CD4-positive, CD25-positive, alpha-beta regulatory T cell (primary cell): Measurements from ENCODE around the gene EXOC4. TPM values are rescaled to one million over a fixed set of nuclear protein-coding genes. Genes with fewer than 3 reads are reported as not detected.

Experiments
- ATAC-seq, 2 donors: fragments of 150-1000 bp; cut with Tn5 transposase; one replicate each; pipeline ENCODE4 v1.10.0; 2021; ENCODE audit warnings: low read depth in 2 of 2, moderate number of reproducible peaks in 2 of 2, moderate library complexity in 1 of 2
- DNase-seq, 3 donors: peaks; one replicate each; pipeline versions ENCODE4 v3.0.0 to v3.0.0-alpha.2; 2012 to 2022; ENCODE audit warnings: mixed read lengths in 1 of 3
- H3K27ac ChIP-seq: one replicate; pipeline ENCODE4 v1.7.0; 2013; ENCODE audit warnings: mild to moderate bottlenecking, low read length; ENCODE audit not compliant: insufficient read depth, poor library complexity, severe bottlenecking
- H3K27me3 ChIP-seq: one replicate; pipeline ENCODE4 v1.7.0; 2013; ENCODE audit warnings: low read length; ENCODE audit not compliant: control insufficient read depth, insufficient read depth
- H3K36me3 ChIP-seq: one replicate; pipeline ENCODE4 v1.7.0; 2013; ENCODE audit warnings: mild to moderate bottlenecking, low read length, moderate library complexity; ENCODE audit not compliant: control insufficient read depth, insufficient read depth
- H3K4me1 ChIP-seq: 2 replicates; pipeline ENCODE4 v1.7.0; 2013; ENCODE audit warnings: mild to moderate bottlenecking, low read length; ENCODE audit not compliant: insufficient read depth, control insufficient read depth, poor library complexity, severe bottlenecking
- H3K4me3 ChIP-seq: one replicate; pipeline ENCODE4 v1.7.0; 2013; ENCODE audit warnings: low read depth, mild to moderate bottlenecking, low read length, moderate library complexity
- H3K9me3 ChIP-seq, 2 experiments: 1 replicate in 1 of 2; 2 replicates in 1 of 2; pipeline ENCODE4 v1.7.0; 2013; ENCODE audit warnings: low read length in 2 of 2, mild to moderate bottlenecking in 1 of 2, moderate library complexity in 1 of 2; ENCODE audit not compliant: control insufficient read depth in 2 of 2
- H3K27ac Mint-ChIP-seq, 3 donors: one replicate each; pipeline ENCODE4 v1.8.0; 2020 to 2022; ENCODE audit warnings: mild to moderate bottlenecking in 3 of 3, mixed read lengths in 3 of 3, moderate library complexity in 2 of 3
- H3K27me3 Mint-ChIP-seq: one replicate; pipeline ENCODE4 v1.8.0; 2022; ENCODE audit warnings: mild to moderate bottlenecking, mixed read lengths
- H3K36me3 Mint-ChIP-seq: one replicate; pipeline ENCODE4 v1.8.0; 2020; ENCODE audit warnings: mixed read lengths
- H3K4me1 Mint-ChIP-seq, 4 donors: one replicate each; pipeline ENCODE4 v1.8.0; 2020 to 2022; ENCODE audit warnings: mixed read lengths in 4 of 4, mild to moderate bottlenecking in 1 of 4
- H3K4me3 Mint-ChIP-seq, 4 donors: one replicate each; pipeline ENCODE4 v1.8.0; 2020 to 2022; ENCODE audit warnings: mild to moderate bottlenecking in 4 of 4, mixed read lengths in 4 of 4, moderate library complexity in 3 of 4
- H3K9me3 Mint-ChIP-seq, 7 donors: one replicate each; pipeline ENCODE4 v1.8.0; 2020 to 2022; ENCODE audit warnings: mixed read lengths in 7 of 7, mild to moderate bottlenecking in 3 of 7, moderate library complexity in 2 of 7
- polyA plus RNA-seq, 4 donors: library from polyadenylated mRNA; unstranded; fragments of 300-500 nt; fragmentation: Illumina TruSeq; gene quantifications; one replicate each; pipeline ENCODE4 v1.2.3, GENCODE V29; 2021
- total RNA-seq: library from RNA; stranded (reverse); gene quantifications from one replicate; pipeline ENCODE4 v1.2.3, GENCODE V29; 2022

EXOC4 gene
- total and polyA plus RNA-seq, 5 donors from 2014 or later, result 39.1 to 118 (median 52.2) TPM

GRCh38 chr7:133442818-133443217 lies 189.9 kb downstream of the EXOC4 start:
- DNase-seq (no peak), ATAC-seq (no peak)
- Mint-ChIP-seq H3K27me3 (no peaks in the 10 kb centered on the region), H3K36me3 (peaks cover 14% of the 10 kb centered on the region), H3K4me1 (peaks cover 2 to 22% (median 6%) of the 10 kb centered on the region in 4 donors), H3K9me3 (no peaks in the 10 kb centered on the region), H3K4me3 (no peak overlapping the region), H3K27ac (no peak overlapping the region)
- Histone ChIP-seq H3K27me3 (no peaks in the 10 kb centered on the region), H3K27ac (no peak overlapping the region), H3K4me1 (no peaks in the 10 kb centered on the region), H3K4me3 (no peak overlapping the region), H3K9me3 (no peaks in the 10 kb centered on the region), H3K36me3 (no peaks in the 10 kb centered on the region)

GRCh38 chr7:133445617-133446016 lies 192.7 kb downstream of the EXOC4 start:
- Mint-ChIP-seq H3K4me1 (peaks cover 4 to 27% (median 8%) of the 10 kb centered on the region in 4 donors), H3K9me3 (no peaks in the 10 kb centered on the region), H3K27me3 (no peaks in the 10 kb centered on the region), H3K36me3 (peaks cover 17% of the 10 kb centered on the region), H3K4me3 (no peak overlapping the region), H3K27ac (no peak overlapping the region)
- DNase-seq (no peak), ATAC-seq (no peak)
- Histone ChIP-seq H3K4me3 (no peak overlapping the region), H3K27me3 (no peaks in the 10 kb centered on the region), H3K4me1 (no peaks in the 10 kb centered on the region), H3K36me3 (no peaks in the 10 kb centered on the region), H3K9me3 (no peaks in the 10 kb centered on the region), H3K27ac (no peak overlapping the region)

- Histone ChIP-seq H3K27ac (no peak overlapping the region), H3K27me3 (no peaks in the 10 kb centered on the region), H3K9me3 (no peaks in the 10 kb centered on the region), H3K4me1 (no peaks in the 10 kb centered on the region), H3K36me3 (no peaks in the 10 kb centered on the region), H3K4me3 (no peak overlapping the region)
- no peak overlapping the region for H3K27ac Mint-ChIP-seq
- ATAC-seq, result no peak
- H3K27me3 Mint-ChIP-seq, result no peaks in the 10 kb centered on the region
- H3K36me3 Mint-ChIP-seq, result peaks cover 18% of the 10 kb centered on the region
- no peak overlapping the region for H3K4me3 Mint-ChIP-seq
- H3K9me3 Mint-ChIP-seq, result no peaks in the 10 kb centered on the region
- H3K4me1 Mint-ChIP-seq, result peaks cover 5 to 25% (median 14%) of the 10 kb centered on the region in 4 donors
- no peak for DNase-seq
Measured at GRCh38 chr7:133448012-133448411, 195.1 kb downstream of the EXOC4 start.

- peaks cover 6 to 20% (median 11%) of the 10 kb centered on the region in 4 donors for H3K4me1 Mint-ChIP-seq
- H3K36me3 Mint-ChIP-seq, result peaks cover 11% of the 10 kb centered on the region
- H3K4me1 ChIP-seq, result no peaks in the 10 kb centered on the region
- H3K27ac Mint-ChIP-seq, result no peak overlapping the region
- no peak overlapping the region for H3K4me3 ChIP-seq
- DNase-seq (no peak), ATAC-seq (no peak)
- H3K27ac ChIP-seq, result no peak overlapping the region
- H3K4me3 Mint-ChIP-seq, result no peak overlapping the region
- H3K36me3 ChIP-seq, result no peaks in the 10 kb centered on the region
- no peaks in the 10 kb centered on the region for H3K9me3 ChIP-seq
- H3K27me3 Mint-ChIP-seq, result no peaks in the 10 kb centered on the region
- H3K9me3 Mint-ChIP-seq, result no peaks in the 10 kb centered on the region
- H3K27me3 ChIP-seq, result no peaks in the 10 kb centered on the region
Measured at GRCh38 chr7:133452577-133452976, 199.7 kb downstream of the EXOC4 start.

- H3K9me3 Mint-ChIP-seq, result peaks cover 0 to 7% (median 0%) of the 10 kb centered on the region in 7 donors
- no peak overlapping the region for H3K4me3 Mint-ChIP-seq
- DNase-seq (no peak), ATAC-seq (no peak)
- peaks cover 12% of the 10 kb centered on the region for H3K36me3 Mint-ChIP-seq
- Histone ChIP-seq H3K36me3 (no peaks in the 10 kb centered on the region), H3K9me3 (no peaks in the 10 kb centered on the region), H3K4me3 (no peak overlapping the region), H3K27me3 (no peaks in the 10 kb centered on the region), H3K4me1 (no peaks in the 10 kb centered on the region), H3K27ac (no peak overlapping the region)
- H3K27ac Mint-ChIP-seq, result no peak overlapping the region
- H3K27me3 Mint-ChIP-seq, result no peaks in the 10 kb centered on the region
- H3K4me1 Mint-ChIP-seq, result peaks cover 0 to 23% (median 16%) of the 10 kb centered on the region in 4 donors
Measured at GRCh38 chr7:133458688-133459087, 205.8 kb downstream of the EXOC4 start.

- H3K27ac Mint-ChIP-seq, result no peak overlapping the region
- no peaks in the 10 kb centered on the region for H3K4me1 ChIP-seq
- ATAC-seq, result no peak
- peaks cover 2% of the 10 kb centered on the region for H3K36me3 ChIP-seq
- no peak overlapping the region for H3K4me3 Mint-ChIP-seq
- peaks cover 3 to 4% of the 10 kb centered on the region in 2 experiments for H3K9me3 ChIP-seq
- no peak overlapping the region for H3K4me3 ChIP-seq
- DNase-seq, result no peak
- no peaks in the 10 kb centered on the region for H3K27me3 Mint-ChIP-seq
- peaks cover 24% of the 10 kb centered on the region for H3K36me3 Mint-ChIP-seq
- no peaks in the 10 kb centered on the region for H3K27me3 ChIP-seq
- H3K4me1 Mint-ChIP-seq, result peaks cover 0 to 25% (median 21%) of the 10 kb centered on the region in 4 donors
- H3K9me3 Mint-ChIP-seq, result peaks cover 0 to 14% (median 7%) of the 10 kb centered on the region in 7 donors
- no peak overlapping the region for H3K27ac ChIP-seq
Measured at GRCh38 chr7:133461421-133461820, 208.5 kb downstream of the EXOC4 start.

- H3K27ac Mint-ChIP-seq, result no peak overlapping the region
- DNase-seq, result no peak
- H3K36me3 Mint-ChIP-seq, result peaks cover 14% of the 10 kb centered on the region
- peaks cover 8% of the 10 kb centered on the region for H3K36me3 ChIP-seq
- H3K4me1 Mint-ChIP-seq, result peaks cover 0 to 17% (median 4%) of the 10 kb centered on the region in 4 donors
- H3K9me3 Mint-ChIP-seq, result peaks cover 0 to 8% (median 0%) of the 10 kb centered on the region in 7 donors
- no peaks in the 10 kb centered on the region for H3K9me3 ChIP-seq
- H3K4me3 ChIP-seq, result no peak overlapping the region
- H3K27ac ChIP-seq, result no peak overlapping the region
- no peaks in the 10 kb centered on the region for H3K27me3 ChIP-seq
- H3K4me1 ChIP-seq, result no peaks in the 10 kb centered on the region
- no peak for ATAC-seq
- no peak overlapping the region for H3K4me3 Mint-ChIP-seq
- H3K27me3 Mint-ChIP-seq, result no peaks in the 10 kb centered on the region
Measured at GRCh38 chr7:133475655-133476054, 222.8 kb downstream of the EXOC4 start.

- ATAC-seq, result no peak
Measured at GRCh38 chr7:133477791-133478190, 224.9 kb downstream of the EXOC4 start.

More at GRCh38 chr7:133477791-133478190, 224.9 kb downstream of the EXOC4 start:
- DNase-seq, result no peak
- Mint-ChIP-seq H3K27ac (peak overlapping the region in 2 of 3 donors; percentile 27 to 32), H3K4me3 (no peak overlapping the region), H3K9me3 (peaks cover 0 to 2% (median 0%) of the 10 kb centered on the region in 7 donors), H3K27me3 (no peaks in the 10 kb centered on the region), H3K36me3 (peaks cover 21% of the 10 kb centered on the region), H3K4me1 (peaks cover 8 to 37% (median 13%) of the 10 kb centered on the region in 4 donors)
- H3K27ac ChIP-seq, result no peak overlapping the region
- no peaks in the 10 kb centered on the region for H3K9me3 ChIP-seq
- peaks cover 8% of the 10 kb centered on the region for H3K36me3 ChIP-seq
- H3K4me3 ChIP-seq, result no peak overlapping the region
- no peaks in the 10 kb centered on the region for H3K27me3 ChIP-seq
- H3K4me1 ChIP-seq, result peaks cover 11% of the 10 kb centered on the region
